GM21576 (cell line): ENCODE data around the gene ATP1A2.
"Not testable (repeated sequence)": the region's sequence is repeated elsewhere in the genome, so short reads cannot be mapped to it uniquely, and the experiment has no call there.

Experiments
- ATAC-seq: cut with Tn5 transposase; IDR thresholded peaks from one replicate; pipeline ENCODE4 v1.9.1; 2021; ENCODE audit warnings: mild to moderate bottlenecking, moderate library complexity; ENCODE audit not compliant: unreplicated experiment

Gene ATP1A2

GRCh38 chr1:160099716-160100375 lies 15.7 kb upstream of the ATP1A2 start:
- ATAC-seq = no peak

- ATAC-seq = peak; percentile 27
Measured at GRCh38 chr1:160101037-160101716, 14.4 kb upstream of the ATP1A2 start.

DNA sequence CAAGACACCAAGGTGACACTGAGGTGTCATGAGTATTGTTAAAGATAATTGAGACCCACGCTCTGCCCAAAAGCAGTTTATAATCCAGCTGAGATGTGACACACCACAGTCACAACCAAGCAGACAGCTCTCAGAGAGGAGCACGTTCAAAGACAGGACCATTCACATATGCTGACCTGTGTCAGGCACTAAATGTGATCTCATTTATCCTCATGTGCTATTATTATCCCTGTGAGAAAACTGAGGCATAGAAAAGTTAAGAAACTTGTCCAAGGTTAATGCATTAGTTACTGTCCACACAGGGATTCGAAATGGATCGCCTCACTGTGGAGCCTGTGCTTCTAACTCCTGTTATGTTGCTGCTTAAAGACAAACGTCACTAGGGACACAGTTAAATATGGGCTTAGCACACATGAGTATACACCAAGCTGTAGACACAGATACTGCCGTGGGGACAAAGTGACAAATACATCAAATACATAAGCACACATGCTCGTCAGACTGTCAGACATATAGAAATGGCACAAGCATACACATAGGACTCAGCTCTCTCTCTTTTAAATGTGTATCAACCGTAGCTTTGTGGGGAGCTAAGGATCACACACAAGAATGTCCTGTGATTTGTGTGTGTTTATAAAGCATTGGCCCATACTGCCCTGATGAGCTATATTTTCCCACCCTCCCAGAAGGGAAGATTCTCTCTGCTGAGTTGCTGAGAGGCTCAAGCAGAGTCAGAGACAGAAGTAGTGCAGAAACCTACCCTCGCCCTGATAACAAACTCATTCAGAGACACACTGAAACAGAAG lies 13.6 kb upstream of the ATP1A2 start:
- ATAC-seq = no peak

- ATAC-seq = no peak
Measured at GRCh38 chr1:160103658-160104408, 11.7 kb upstream of the ATP1A2 start.

DNA sequence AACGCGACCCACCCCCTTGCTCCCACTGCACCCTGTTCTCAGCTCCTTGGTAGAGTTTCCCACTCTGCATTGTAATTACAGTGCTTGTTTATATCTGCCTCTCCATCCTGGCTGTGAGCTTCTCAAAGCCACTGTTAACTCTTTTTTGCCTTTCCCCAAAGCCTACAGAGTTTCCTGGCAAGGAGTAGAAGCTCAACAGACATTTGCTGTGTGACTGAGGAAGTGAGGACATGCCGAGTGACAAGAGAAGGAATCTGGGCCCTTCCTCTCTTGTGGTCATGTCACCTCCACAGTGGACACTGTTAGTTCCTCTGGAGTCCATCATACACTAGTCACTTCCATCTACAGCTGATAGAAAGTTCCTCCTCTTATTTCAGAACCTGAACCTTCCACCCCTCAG lies 11.1 kb upstream of the ATP1A2 start:
- ATAC-seq = no peak

GRCh38 chr1:160105155-160105554 lies 10.4 kb upstream of the ATP1A2 start:
- ATAC-seq = no peak

DNA sequence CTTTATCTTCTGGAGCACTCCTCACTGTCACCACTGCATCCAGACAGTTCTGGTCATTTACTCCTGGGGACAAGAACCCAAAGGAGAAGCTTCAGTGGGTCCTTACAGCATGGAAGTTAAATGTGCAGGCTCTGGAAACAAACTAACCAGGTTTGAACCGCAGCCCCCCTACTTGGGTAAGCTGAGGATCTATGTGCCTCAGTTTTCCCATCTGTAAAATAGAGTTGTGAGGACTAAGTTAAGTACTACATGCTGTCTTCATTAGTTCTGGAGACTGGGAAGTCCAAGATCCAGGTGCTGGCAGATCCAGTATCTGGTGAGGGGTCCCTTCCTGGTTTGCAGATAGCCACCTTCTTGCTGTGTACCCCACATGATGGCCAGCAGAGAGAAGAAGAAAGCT lies 8.0 kb upstream of the ATP1A2 start:
- no peak for ATAC-seq

DNA sequence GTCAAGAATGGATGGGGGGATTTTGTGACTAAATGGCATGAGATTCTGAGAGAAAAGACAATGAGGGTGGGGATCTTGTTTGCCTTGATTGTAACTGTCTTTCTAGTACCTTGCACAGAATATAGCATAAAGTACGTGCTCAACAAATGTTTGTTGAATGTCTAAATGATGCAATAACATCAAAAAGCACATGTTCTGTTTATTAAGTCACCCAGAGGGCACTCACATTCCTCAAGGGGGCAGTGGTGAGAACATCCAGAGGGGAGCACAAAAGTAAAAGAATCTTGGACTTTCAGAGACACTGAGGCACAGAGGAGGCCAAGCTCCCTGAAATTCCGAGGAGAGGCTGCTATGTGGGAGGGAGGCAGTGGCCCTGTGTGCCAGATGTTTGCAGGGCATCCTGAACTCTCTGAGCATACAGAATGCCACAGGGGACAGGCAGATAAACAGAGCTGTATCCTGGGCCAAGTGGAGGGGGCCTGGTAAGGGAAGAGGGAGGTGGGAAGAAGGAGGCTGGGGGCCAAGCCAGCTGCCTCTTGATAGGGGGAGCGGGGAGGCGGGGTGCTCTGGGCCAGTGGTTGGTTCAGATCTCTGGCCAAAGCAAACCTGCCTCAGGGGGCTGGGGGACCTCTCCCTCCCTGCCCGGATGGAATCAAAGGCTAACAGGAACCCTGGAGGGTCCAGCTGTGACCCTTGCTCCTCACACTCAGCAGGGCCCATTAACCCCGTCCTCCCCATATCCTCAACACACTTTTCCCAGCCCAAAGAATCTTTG lies 6.5 kb upstream of the ATP1A2 start:
- ATAC-seq = no peak

GRCh38 chr1:160109686-160110085 lies 5.9 kb upstream of the ATP1A2 start:
- no peak for ATAC-seq

GRCh38 chr1:160111462-160111861 lies 4.1 kb upstream of the ATP1A2 start:
- not testable (repeated sequence) for ATAC-seq

- ATAC-seq = no peak
Measured at GRCh38 chr1:160112357-160112756, 3.2 kb upstream of the ATP1A2 start.

DNA sequence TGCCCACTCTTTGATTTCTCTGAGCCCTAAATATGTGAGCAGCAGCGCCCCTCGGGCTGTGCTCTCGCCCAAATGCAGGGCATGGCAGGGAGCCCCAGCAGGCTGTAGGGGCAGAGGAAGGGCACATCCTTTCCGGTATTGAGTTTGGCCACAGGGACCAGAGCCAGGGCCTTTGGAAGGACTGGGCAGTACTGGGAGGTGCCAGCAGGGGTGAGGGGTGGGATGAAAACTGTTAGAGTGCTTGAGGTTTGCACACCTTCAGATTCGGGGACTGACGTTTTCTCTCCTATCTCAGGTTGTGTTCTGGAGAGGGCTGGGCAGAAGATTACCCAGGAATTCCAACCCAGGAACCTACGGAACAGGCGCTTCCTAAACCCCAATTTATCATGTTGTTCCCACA lies 2.2 kb upstream of the ATP1A2 start:
- ATAC-seq = no peak

GRCh38 chr1:160114085-160114484 lies 1.5 kb upstream of the ATP1A2 start:
- no peak for ATAC-seq

DNA sequence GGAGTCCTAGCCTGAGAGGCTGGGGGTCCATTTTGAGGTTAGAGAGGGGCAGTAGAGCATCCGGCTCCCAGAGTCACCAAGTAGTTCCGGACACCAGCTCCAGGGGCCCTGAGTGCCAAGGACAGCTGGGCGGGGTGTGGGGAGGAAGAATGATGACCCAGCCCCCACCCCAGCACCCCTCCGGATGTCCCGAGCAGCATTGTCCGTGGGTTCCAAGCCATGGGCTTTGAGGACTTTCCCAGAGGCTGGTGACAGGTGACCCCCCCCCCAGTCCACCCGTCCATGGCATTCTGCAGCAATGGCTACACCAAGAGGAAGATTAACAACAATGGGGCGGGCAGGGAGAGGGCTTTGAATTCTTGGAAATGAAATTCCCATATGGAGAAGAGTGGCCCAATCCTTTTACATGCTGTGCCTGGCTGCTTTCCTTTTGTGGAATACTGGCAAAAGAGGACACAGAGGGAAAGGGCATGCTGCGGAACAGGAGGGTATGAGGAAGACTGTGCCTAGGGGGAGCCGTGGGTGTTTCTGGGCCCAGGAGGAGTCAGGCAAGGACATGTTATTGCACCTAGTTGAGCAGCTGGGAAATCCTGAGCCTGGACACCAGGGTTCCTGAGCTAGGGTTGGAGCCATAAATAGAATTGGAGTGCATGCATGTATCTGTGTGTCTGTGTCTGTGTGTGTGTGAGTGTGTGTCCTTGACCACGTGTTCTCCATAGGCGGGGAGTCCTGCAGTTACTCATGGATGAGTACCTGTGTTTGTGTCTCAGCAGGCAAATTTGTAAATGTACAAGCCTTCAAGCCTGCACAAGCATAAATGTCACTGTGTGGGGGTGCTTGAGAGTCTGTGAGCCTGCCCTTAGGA lies 956 bp downstream of the ATP1A2 start:
- ATAC-seq = no peak

DNA sequence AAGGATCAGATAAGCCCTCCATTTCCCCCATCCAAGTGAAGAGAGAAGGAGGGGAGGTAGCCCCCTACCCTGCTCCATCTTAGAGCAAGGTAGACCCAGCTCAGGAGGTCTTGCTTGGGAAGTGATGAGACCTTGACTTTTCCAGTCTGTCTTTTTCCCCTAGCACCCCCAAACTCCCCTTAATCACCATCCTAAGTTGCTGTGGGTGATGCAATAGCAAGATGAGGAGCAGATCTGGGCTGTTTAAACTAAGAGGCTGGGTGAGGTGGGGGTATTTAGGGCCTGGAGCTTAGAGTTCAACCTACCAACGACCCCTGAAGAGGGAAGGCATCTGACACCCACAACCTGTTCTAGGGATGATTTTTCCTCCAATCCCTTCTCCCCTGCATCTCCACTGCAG lies 1.7 kb downstream of the ATP1A2 start:
- no peak for ATAC-seq

- ATAC-seq = no peak
Measured at GRCh38 chr1:160117709-160118183, 2.2 kb downstream of the ATP1A2 start.

- ATAC-seq = no peak
Measured at GRCh38 chr1:160118928-160119327, 3.4 kb downstream of the ATP1A2 start.

DNA sequence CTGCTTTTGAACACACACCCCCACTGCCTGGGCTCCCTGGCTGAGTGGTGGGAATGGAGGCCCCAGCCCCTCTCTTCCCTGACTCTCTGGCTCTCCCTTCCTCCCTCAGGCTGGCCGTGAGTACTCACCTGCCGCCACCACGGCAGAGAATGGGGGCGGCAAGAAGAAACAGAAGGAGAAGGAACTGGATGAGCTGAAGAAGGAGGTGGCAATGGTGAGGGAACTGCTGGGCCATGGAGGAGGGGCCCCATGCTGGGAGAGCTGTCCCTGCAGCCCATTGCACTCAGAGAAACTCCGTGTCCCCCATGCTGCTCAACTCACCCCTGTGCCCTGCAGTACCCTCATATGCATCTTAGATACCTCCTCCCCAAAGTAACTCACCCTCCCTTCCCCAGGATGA lies 5.2 kb downstream of the ATP1A2 start:
- ATAC-seq = no peak

DNA sequence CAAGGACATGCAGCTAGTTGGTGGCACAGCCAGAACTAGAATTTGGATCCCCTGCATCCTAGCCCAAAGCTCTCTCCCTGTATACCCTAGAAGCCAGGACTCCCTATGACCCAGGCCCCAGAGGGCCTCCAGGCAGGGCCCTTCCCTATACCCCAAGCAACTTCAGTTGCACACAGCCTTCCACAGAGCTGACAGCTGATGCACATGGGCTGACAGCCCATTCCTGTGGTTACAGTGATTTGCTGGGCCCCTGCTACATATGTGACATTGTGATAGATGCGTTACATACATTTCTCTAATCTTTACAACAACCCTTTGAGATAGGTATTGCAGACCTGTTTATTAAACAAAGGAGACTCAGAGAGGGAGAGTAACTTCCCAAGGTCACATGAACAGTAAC lies 5.8 kb downstream of the ATP1A2 start:
- ATAC-seq = no peak
